ENCODE results near the gene CADM2. TPM values are rescaled to one million over a fixed set of nuclear protein-coding genes. Genes with fewer than 3 reads are reported as not detected.

Gene CADM2
- total RNA-seq, 4 donors from 2014 or later: 15.6 to 51.8 (median 37.4) TPM

DNA sequence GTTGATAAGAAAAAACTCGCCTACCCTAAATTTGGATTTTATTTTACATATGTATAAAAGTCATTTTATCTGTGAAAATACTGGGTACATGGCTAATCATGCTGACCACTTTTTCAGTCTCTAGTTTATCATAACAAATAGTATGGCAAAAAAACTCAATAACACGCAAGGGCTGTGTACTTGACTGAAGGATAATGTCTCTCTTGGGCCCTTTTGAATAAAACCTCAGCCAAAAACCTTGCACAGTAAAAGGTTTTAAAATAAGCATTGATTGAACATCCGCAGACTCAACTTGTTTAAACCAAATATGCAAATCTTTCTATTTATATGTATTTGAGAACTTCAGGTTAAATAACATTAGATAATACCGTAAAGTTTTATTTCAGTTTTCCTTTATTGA, 285.3 kb downstream of the CADM2 start:
- H3K4me1 ChIP-seq: no peaks in the 10 kb centered on the region
- H3K9me3 ChIP-seq: no peaks in the 10 kb centered on the region
- no peak overlapping the region for H3K27ac ChIP-seq
- WGBS, 2 donors: 70% methylated on average over 4 of the region's 4 CpGs
- no peak for DNase-seq (ENCODE audit: low spot score in 2 of 2)
- no peaks in the 10 kb centered on the region for H3K36me3 ChIP-seq
- TF ChIP-seq EP300 (IDR thresholded peaks at IDR 0.05): no peak
- TF ChIP-seq, protein P1, sequence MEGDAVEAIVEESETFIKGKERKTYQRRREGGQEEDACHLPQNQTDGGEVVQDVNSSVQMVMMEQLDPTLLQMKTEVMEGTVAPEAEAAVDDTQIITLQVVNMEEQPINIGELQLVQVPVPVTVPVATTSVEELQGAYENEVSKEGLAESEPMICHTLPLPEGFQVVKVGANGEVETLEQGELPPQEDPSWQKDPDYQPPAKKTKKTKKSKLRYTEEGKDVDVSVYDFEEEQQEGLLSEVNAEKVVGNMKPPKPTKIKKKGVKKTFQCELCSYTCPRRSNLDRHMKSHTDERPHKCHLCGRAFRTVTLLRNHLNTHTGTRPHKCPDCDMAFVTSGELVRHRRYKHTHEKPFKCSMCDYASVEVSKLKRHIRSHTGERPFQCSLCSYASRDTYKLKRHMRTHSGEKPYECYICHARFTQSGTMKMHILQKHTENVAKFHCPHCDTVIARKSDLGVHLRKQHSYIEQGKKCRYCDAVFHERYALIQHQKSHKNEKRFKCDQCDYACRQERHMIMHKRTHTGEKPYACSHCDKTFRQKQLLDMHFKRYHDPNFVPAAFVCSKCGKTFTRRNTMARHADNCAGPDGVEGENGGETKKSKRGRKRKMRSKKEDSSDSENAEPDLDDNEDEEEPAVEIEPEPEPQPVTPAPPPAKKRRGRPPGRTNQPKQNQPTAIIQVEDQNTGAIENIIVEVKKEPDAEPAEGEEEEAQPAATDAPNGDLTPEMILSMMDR (IDR thresholded peaks at IDR 0.05): no peak
- TF ChIP-seq POLR2A (IDR thresholded peaks at IDR 0.05): no peak
- no peak overlapping the region for H3K4me3 ChIP-seq
- H3K27me3 ChIP-seq: no peaks in the 10 kb centered on the region

DNA sequence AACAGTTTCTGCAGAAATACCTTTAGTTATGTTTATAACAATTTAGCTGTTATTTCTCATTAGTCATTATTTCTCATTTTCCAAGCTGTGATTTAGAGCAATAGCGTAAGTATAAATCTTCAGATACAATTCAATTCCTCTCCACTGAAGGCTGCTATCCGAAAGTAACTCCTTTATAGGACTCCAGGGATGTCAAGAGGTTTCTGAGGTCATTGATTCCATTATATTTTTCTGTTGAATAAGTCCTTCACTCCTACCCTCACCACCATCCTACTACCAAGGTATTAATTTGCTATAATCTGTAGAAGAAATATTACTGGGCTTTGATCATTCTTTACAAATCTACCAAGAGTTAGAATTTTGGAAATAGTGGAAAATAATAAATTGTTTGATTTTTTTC, 285.7 kb downstream of the CADM2 start:
- DNase-seq (ENCODE audit: low spot score in 2 of 2): no peak
- no peak overlapping the region for H3K27ac ChIP-seq
- 65 to 67% methylated on average over 2 of the region's 2 CpGs for WGBS, 2 donors
- no peaks in the 10 kb centered on the region for H3K9me3 ChIP-seq
- no peaks in the 10 kb centered on the region for H3K4me1 ChIP-seq
- H3K4me3 ChIP-seq: no peak overlapping the region
- no peaks in the 10 kb centered on the region for H3K36me3 ChIP-seq
- H3K27me3 ChIP-seq: no peaks in the 10 kb centered on the region
- TF ChIP-seq, protein P1 (IDR thresholded peaks at IDR 0.05): no peak
- no peak for TF ChIP-seq POLR2A (IDR thresholded peaks at IDR 0.05)

DNA sequence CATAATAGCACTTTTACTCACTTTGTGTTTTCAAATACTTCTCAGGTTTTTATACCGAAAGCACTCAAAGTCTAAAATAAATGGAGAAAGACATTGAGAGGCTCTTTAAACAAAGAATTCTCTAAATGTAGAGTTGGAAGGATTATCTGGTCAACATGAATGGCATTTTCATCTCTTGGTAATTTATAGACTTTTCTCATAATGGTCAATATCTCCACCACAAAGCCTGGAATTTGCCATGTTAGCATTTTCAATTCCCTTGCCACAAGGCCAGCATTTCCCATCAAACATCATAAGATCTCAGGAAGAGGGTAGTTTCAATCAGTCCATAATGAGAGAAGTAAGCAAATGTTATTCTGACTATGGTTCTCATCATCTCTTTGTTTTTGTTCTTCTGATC, 293.0 kb downstream of the CADM2 start:
- H3K9me3 ChIP-seq: no peaks in the 10 kb centered on the region
- TF ChIP-seq, protein P1 (IDR thresholded peaks at IDR 0.05): no peak
- TF ChIP-seq EP300 (IDR thresholded peaks at IDR 0.05) (no peak), POLR2A (IDR thresholded peaks at IDR 0.05) (no peak)
- H3K36me3 ChIP-seq: no peaks in the 10 kb centered on the region
- no peak for DNase-seq (ENCODE audit: low spot score in 2 of 2)
- H3K4me3 ChIP-seq: no peak overlapping the region
- no peak overlapping the region for H3K27ac ChIP-seq
- H3K4me1 ChIP-seq: no peaks in the 10 kb centered on the region
- no peaks in the 10 kb centered on the region for H3K27me3 ChIP-seq
- 91 to 96% methylated on average over 1 of the region's 1 CpG for whole genome bisulfite sequencing, 2 donors

DNA sequence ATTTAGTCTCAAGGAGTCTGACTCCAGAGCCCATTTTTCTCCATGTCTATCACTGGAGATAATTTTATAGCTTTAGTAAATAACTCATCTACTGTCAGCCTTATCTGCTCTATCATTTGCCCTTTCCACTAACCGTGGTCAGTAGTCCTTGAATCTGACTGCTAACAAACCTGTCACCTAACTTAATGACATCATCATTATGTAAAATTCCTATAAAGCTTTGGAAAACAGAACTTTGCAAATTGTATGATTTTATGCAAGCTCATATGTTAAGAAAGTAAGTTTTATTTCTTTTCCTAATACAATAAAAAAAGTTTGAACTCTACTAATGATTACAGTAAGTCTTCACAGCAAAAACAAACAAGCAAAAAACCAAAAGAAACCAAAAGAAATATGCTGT, 293.9 kb downstream of the CADM2 start:
- Histone ChIP-seq H3K4me1 (no peaks in the 10 kb centered on the region), H3K4me3 (no peak overlapping the region), H3K27ac (no peak overlapping the region), H3K36me3 (no peaks in the 10 kb centered on the region), H3K9me3 (no peaks in the 10 kb centered on the region), H3K27me3 (no peaks in the 10 kb centered on the region)
- WGBS, 2 donors: 65 to 79% methylated on average over 1 of the region's 1 CpG
- DNase-seq (ENCODE audit: low spot score in 2 of 2): no peak
- TF ChIP-seq, protein P1 (IDR thresholded peaks at IDR 0.05): no peak
- TF ChIP-seq POLR2A (IDR thresholded peaks at IDR 0.05) (no peak), EP300 (IDR thresholded peaks at IDR 0.05) (no peak)

DNA sequence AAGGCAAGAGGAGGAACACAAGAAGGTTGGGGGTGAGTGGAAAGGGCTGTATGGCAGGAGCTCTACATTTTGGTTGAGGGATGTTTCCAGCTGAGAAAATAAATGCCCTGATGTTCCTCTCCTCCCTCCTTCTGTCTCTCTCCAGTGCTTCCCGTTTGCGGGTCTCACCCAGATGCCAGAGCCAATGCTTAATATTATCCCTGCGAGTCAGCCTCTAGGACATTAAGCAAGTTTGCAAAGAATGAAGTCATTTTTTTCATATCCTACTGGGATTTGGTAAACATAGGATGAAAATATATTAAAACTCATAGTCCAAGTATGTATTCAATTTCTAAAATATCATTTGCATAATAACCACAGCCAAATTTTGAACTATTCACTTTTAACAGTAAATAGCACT, 295.9 kb downstream of the CADM2 start:
- no peaks in the 10 kb centered on the region for H3K27me3 ChIP-seq
- no peaks in the 10 kb centered on the region for H3K36me3 ChIP-seq
- no peaks in the 10 kb centered on the region for H3K9me3 ChIP-seq
- WGBS, 2 donors: 52 to 58% methylated on average over 3 of the region's 3 CpGs
- H3K4me1 ChIP-seq: no peaks in the 10 kb centered on the region
- no peak overlapping the region for H3K27ac ChIP-seq
- no peak for TF ChIP-seq EP300 (IDR thresholded peaks at IDR 0.05)
- no peak for TF ChIP-seq POLR2A (IDR thresholded peaks at IDR 0.05)
- TF ChIP-seq, protein P1 (IDR thresholded peaks at IDR 0.05): no peak
- DNase-seq (ENCODE audit: low spot score in 2 of 2): no peak
- no peak overlapping the region for H3K4me3 ChIP-seq
